Measurements from ENCODE around the gene NKAPD1. TPM values are rescaled to one million over a fixed set of nuclear protein-coding genes. Genes with fewer than 3 reads are reported as not detected.
"Not testable (repeated sequence)": the region's sequence is repeated elsewhere in the genome, so short reads cannot be mapped to it uniquely, and the experiment has no call there.

NKAPD1 gene
- total RNA-seq, 1 experiment from 2014 or later, result 20.9 TPM

DNA sequence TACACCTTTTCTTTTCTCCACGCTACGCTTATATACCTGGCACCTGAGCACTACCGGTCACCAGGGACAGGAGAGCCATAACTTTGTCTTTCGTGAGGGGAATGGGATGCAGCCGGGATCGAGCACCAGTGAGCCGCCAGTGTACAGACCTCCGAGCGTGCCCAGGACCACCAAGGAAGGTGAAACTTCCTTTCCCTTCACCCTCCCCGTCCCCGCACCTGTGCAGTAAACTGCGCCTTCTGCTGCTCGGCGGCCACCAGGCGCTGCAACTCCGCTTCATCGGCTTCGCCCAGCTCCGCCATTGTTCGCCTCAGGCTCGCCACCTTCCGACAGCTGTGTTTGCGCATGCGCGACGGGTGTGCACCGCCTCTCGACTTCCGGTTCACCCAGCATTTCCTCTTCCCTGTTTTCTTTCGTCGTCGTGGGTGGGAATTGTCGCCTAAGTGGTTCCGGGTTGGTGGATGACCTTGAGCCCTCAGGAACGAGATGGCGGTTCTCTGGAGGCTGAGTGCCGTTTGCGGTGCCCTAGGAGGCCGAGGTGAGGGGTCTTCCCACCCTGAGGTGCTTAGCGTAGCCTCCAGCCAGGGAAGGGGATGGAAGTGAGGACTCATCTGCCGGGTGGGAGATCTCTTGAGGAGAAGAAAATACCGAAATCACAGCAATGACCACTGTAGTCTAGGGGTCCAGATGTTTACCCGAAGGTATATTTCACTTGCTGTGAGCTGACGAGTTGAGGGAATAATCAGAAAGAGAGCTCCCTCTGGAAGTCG, 12.5 kb downstream of the NKAPD1 start, which contains the start of the genes SDHD and TIMM8B:
TSS of gene SDHD (plus strand) at position 452 of the 770 bp plus-strand sequence. CDS start at position 487, 35 bp downstream.
TSS of gene TIMM8B (minus strand) at position 335 of the 770 bp plus-strand sequence. CDS start at position 302, 33 bp downstream.
- peak; percentile 96 for DNase-seq (ENCODE audit: low read depth)

DNA sequence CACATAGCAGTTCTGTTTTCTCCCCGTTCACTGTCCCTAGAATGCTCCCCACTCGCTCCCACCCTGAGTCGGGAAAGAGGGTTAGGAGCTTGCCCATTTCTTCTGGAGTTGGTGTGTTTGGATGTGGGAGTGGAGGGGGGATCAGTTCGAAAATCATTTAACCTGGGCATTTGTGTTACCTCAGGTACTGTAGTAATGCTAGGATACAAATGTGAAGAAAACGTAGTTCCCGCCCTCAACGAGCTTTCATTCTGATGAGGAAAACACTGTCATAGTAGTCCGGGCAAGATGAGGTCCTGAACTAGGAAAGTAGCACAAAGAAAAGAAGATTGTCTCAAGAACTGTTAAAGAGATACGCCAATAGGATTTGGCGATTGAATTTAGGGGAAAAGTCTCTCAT, 13.1 kb downstream of the NKAPD1 start:
- DNase-seq (ENCODE audit: low read depth), result peak; percentile 5

DNA sequence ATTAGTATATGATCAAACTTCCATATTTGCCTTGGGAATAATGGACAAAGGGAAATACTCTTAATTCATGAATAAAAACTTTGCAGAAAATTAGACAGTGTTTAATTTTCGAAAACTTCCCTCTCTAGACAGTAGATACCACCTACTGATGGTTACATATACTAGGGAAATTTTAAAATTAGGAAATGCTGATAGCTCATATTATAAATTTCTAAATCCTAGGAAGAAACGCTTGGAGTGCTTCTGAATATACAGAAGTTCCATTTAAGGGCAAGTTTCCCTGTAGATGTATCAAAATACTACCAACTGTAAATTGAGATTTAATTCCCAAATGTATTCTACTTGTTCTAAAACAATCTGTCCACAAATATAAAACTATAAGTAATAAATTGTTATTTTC, 21.2 kb downstream of the NKAPD1 start:
- not testable (repeated sequence) for DNase-seq (ENCODE audit: low read depth)

DNA sequence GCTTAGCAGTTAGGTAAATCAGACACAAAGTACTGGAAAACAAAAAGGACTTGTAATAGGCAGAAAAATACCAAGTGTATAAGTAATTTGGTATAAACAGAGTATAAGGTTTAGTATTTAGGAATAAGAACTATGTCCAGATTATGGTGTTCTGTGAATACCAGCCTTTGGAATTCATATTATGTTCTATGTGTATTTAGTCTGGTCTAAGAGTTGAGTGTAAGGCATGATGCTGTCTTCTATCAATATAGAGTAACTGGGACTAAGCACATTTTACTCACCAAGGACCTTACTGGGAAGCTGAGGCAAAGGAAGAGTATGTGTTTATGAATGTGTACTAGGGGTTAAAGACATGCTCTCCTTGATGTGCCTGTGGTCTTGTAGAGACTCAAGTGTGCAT, 22.1 kb downstream of the NKAPD1 start:
- no peak for DNase-seq (ENCODE audit: low read depth)

DNA sequence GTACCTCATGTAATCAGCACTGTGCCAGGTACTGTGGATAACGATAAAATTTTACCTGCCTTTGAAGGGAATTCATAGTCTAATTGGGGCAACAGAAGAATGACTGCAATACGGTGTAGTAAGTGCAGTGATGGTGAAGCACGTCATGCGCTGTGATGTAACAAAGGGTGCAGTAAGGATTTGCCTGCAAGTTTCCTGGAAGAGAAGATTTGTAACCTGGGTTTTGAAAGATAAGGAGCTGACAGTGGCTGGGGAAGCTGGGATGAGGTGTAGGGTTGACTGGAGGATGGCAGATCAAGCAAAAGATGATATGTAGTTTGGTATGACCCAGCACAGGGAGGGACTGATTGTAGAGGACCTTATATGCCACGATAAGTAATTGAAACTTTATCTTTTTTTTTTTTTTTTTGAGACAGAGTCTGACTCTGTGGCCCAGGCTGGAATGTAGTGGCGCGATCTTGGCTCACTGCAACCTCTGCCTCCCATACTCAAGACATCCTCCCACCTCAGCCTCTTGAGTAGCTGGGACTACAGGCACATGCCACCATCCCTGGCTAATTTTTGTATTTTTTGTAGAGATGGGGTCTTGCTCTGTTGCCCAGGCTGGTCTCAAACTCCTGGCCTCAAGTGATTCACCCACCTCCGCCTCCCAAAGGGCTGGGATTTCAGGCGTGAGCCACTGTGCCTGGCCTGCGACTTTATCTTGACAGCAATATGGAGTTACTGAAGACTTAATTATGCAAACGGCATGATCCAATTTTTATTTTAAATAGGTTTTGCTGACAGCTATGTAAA, 23.8 kb downstream of the NKAPD1 start:
- no peak for DNase-seq (ENCODE audit: low read depth)

DNA sequence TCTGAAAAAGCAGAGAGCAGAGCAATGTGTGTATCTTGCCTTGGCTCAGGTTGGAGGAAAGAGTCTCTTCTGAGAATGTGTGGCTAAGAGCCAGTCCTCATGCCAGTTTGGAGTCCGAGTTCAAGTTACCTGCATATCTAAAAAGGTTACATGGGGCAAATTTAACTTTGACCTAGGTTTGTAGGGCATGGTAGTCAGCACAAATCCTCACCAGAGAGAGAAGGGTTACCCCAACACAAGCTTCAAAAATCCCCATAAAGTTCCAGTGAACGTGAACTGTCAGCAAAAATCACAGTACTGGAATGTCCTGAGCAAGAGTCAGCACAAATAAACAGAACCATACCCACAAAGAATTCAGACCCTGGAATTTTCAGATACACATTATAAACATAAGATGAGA, 26.4 kb downstream of the NKAPD1 start:
- DNase-seq (ENCODE audit: low read depth), result no peak

DNA sequence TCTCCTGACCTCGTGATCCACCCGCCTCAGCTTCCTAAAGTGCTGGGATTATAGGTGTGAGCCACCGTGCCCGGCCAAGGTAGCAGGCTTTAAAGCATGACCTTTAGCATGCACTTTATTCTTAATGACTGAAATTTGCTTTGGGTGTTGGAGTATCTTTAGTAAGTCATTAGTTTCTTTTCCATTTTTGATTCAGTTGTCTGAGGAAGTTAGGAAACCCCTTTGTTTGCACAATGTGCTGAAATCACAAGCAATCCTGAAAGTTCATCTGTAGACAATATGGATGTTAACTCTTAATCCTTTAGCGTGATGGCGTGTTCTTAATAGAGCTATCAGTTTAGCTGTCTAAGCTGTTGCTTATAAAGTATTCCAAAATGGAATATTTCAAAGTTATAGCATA, 29.3 kb downstream of the NKAPD1 start:
- DNase-seq (ENCODE audit: low read depth), result no peak

DNA sequence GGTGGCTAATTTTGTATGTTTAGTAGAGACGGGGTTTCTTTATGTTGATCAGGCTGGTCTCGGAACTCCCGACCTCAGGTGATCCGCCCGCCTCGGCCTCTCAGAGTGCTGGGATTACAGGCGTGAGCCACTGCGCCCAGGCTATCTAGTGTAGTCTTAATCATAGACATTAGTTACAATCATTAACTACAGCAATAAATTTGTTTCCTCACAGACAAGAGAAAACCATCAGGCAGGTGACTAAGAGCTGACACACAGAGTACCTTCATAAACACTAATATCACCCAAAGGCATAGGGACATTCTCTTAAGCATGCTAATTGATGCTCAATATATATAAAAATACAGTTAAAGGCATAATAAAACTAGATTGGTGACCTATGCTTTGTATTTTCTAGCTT, 32.0 kb downstream of the NKAPD1 start:
- DNase-seq (ENCODE audit: low read depth), result no peak

DNA sequence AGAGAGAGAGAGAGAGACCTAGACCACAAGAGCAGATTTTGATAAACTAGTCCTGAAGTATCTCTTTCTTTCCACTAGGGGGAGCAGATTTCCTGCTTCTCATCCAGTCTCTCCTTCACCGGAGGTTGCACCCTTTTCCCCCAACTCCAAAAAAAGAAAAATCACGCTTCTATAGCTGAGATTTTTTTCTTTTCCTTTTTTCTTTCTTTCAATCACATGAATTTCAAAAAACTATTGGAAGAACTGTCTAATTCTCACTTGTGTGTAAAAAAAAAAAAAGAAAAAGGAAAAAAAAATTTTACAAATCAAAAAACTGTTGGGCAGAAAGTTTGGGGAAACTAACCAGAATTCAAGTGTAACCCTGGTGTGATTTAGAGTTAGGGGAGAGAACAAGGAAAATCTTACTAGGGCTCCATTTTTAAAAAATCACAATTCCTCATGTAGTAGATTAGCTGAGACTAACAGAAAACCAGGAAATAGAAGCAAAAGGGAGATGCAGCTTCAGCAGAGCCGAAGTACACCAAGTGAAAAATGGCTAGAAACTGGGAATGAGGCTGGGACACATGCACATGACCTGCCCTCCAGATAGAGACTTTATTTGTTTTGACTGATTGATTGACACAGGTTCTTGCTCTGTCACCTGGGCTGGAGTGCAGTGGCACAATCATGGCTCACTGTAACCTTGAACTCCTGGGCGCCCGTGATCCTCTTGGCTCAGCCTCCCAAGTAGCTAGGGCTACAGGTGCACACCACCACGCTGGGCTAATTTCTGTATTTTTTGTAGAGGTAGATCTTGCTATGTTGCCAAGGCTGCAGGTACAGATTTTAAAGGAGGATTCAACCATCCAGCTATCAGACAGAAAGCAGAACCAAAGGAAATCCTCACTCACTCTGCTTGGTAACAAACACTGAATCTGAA, 39.7 kb downstream of the NKAPD1 start:
- peak; percentile 71 for DNase-seq (ENCODE audit: low read depth)

DNA sequence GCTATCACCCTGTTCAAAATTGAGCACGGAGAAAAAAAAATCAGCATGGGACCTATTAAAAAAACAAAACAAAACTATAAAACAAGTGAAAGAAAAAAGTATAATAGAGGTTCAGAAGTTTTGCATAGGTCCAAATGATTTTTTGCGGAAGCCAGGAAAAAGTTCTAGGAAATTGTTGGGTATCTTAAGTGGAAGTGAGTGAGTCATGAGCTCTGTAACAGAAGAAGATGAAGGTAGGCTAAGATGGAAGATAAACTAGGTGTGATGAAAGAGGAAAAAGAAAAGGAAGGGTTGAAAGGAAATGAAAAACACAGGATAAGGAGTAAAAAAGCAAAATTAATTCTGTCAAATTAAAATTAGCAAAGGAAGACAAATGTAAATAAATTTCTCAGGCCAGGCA, 40.4 kb downstream of the NKAPD1 start:
- no peak for DNase-seq (ENCODE audit: low read depth)

DNA sequence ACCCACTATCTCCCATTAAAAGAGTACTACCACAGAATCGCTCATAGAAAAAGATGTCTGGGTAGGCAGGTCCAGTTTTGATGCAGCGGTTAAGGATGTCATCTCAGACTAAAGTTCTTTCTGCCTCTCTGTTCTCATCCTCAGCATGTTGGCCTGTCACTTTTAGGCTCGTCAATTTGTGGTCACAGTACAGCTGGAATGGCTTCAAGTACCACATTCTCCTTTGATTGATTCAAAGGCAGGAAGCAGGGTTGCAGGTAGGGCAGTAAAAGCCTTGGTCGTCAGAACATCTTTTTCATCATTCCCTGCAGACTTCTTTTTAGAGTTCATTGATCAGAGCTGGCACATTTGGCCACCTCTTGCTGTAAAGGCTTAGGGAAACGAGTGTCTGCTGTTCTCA, 41.3 kb downstream of the NKAPD1 start:
- DNase-seq (ENCODE audit: low read depth), result no peak

DNA sequence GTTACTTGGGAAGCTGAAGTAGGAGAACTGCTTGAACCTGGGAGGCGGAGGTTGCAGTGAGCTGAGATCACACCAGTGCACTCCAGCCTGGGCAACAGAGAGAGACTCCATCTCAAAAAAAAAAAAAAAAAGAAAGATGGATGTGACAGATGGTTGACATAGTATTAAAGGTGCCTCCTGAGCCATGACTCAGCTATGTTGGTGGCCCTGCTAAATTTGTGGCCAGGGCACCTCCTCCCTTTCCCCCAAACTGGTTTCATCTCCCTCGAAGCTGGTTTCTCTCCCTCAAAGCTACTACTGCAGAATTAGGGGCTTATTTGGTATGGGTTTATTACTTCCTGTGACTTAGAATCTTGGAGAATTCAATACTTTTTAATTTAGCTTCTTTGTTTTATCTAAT, 44.1 kb downstream of the NKAPD1 start:
- DNase-seq (ENCODE audit: low read depth), result no peak

DNA sequence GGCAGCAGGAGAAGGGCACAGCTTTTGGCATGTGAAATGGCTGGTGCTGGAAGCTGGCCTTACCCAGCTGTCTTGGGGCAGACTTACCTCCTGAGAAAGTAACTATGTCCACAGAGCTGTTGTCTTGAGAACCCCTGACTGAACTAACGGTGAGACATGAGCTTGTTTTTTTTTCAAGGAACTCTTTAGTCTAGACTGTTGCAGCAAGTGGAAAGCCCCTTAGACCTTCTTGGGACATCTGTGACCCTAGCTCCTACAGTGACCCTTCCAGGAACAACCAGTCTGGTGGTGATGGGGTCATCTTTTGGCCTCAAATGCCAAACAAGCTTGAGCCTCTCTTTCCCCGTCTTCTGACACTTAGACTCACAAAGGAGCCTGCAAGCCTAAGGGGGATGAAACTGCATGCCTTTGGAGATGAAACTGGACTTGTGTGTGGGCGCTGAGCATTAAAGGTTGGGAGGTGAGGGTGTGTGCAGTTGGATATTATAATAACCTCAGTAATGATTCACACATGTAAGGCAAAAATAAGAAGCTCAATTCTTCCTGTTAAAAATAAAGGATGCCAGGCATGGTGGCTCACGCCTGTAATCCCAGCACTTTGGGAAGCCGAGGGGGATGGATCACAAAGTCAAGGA, 48.0 kb downstream of the NKAPD1 start:
- DNase-seq (ENCODE audit: low read depth), result no peak

DNA sequence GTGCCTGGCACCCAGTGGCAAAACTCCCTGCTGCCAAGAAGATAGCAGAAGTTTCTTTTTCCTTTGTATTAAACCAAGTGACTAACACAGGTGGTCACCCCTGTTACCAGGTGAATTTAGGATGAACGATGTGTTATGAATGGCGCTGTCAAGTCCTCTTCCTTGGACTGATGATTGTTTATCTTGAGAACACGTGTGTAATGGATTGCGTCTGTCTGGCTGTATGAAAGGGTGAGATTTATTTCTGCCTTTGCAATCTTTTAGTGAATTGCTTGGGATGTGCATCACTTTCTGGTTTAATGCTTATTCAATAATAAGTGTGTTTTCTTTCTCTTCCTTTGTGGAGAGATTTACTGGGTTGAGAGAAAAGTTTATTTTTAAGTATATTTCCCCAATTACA, 49.0 kb downstream of the NKAPD1 start:
- no peak for DNase-seq (ENCODE audit: low read depth)

DNA sequence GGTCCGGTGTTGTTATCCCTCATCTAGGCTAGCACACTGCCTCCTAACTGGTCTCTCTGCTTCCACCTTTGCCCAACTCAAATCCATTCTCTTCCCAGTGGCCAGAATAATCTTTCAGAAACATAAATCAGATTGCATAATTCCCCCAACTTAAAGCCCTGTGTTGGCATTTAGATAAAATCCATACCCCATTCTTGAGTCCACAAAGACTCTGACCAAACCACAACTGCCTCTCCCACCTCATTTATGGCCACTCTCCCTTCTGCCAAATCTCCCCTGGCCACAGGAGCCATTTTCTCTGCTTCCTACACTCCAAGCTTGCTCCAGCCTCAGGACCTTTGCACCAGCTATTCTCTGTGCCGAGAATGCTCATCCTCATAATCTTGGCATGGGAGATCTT, 53.0 kb downstream of the NKAPD1 start:
- DNase-seq (ENCODE audit: low read depth), result no peak

DNA sequence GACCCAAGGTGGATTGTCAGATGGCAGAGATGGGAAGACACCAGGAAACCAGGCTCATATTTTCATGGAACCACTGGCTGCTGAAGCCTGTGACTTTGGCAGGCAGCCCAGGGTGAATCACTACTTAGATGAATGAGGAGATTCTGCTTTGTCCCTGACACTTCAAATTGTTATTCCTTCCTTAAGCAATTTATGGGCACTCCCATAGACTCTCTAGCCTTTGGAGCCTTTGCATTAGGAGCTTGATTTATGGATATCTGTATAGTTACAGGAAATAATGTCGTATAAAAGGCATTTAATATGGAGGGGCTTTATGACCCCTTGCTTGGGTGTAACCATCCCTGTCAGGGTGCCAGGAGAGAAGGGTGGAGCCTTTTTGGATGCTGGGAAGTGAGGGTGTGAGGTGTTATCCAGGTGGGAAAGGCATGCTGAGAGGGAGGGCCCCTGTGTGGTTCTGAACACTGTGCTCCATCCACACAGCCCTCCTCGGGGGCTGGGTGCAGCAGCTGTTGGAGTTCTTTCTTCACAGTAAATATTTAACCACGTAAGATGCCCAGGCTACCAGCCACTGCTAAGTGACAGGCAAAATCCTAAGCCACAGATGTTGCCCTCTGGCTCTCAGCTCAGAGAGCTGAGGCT, 54.5 kb downstream of the NKAPD1 start:
- DNase-seq (ENCODE audit: low read depth), result peak; percentile 89

DNA sequence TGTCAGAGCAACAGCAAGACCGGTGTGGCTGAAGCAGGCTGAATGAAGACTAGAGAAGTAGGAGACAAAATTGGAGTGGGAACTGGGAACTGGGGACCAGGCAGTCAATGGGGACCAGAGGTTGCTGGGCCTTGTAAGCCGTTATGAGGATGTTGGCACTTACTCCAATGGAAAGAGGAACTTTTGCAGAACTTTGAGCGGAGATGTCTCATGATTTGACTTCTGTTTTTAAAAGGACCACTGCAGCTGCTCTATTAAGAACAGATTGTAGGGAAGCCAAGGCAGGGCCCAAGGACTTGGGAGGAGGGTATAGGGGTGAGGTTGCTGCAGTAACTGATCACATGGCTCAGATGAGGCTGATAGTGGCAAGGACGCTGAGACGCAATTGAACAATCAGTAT, 55.6 kb downstream of the NKAPD1 start:
- no peak for DNase-seq (ENCODE audit: low read depth)

DNA sequence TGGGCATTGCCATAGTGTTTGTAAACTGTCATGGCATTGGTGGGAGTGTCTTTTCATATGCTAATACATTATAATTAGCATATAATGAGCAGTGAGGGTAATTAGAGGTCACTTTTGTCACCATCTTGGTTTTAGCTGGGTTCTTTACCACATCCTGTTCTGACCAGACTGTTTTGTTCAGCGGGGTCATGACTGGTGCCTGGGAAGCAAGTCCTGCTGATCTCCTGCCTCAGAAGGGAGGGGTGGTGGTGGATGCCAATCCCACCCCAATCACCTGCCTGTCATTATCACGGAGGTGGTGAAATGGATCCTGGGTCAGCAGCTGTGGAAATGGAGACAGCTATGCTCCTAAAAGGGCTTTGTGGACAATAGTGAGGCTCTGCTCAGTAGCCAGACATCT, 58.6 kb downstream of the NKAPD1 start:
- DNase-seq (ENCODE audit: low read depth), result peak; percentile 14

DNA sequence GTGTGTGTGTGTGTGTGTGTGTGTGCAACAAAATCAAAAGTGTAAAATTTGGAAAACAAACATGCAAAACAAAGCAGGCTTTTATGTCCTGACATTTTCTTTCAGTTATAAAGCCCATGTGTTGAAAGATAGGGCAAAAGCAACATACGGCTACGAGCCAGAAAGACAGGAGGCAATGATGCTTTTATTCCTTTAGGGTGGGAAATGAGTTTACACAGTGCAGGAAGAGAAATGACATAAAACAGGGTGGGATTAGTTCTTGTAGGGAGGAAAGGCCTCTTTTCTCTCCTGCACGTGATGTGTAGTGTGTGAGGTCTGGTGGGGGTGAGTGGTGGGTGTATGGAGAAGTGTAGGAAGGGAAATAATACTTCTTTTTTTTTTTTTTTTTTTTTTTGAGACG, 60.4 kb downstream of the NKAPD1 start:
- no peak for DNase-seq (ENCODE audit: low read depth)
